Caki2 (cell line): ENCODE data around the gene ZSCAN16. TPM values are rescaled to one million over a fixed set of nuclear protein-coding genes. Genes with fewer than 3 reads are reported as not detected.
A peak's percentile ranks its signal among the peaks of the same experiment; 100 is the strongest.

Experiments
- DNase-seq: peaks from one replicate; pipeline ENCODE4 v3.0.0-alpha.2; 2015; ENCODE audit warnings: low read depth
- in situ Hi-C: cut with HindIII; loops from 2 replicates; pipeline ENCODE4 v1.10.0; 2016; ENCODE audit warnings: low sequenced_read_pairs, low pct_unique_long_range_greater_than_20kb, mixed read lengths
- total RNA-seq: library from RNA; depleted of rRNA; stranded (reverse); fragments of >200 nt; shearing (Covaris generic); gene quantifications from 2 replicates; pipeline ENCODE4 v1.2.3, GENCODE V29; 2014; ENCODE audit warnings: low replicate concordance; rRNA removed

The ZSCAN16 gene
- total RNA-seq, 1 experiment from 2014 or later = 0.88 TPM

DNA sequence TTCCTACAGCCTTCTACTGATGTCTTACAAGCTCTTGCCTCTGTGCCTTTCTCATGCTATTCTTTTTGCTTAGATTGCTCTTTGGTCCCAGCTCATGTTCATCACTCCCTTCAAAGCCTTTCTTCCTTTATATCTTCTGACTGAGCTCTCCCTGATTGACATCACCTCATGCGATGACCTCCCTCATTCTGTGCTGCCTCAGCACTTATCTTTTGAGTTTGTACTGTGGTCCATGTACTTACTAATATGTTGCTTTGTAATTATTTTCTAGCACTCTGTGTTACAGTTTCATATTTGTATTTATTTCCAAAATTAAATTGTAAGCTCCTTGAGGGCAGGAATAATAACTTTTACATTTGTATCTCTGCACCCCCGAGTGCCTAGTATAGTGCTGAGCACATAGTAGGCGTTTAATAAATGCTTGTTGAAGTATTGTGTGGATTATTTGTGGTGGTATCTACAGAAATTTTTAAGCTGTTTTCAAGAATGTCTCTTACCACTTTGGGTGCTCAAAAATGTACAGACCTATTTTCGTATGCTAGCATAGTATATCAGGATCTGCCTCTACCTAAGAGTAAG is 34.7 kb downstream of the ZSCAN16 start:
- in situ Hi-C loops = no loop called here
- no peak for DNase-seq

GRCh38 chr6:28160233-28160632 is 35.8 kb downstream of the ZSCAN16 start:
- DNase-seq = no peak
- in situ Hi-C loops = no loop called here

DNA sequence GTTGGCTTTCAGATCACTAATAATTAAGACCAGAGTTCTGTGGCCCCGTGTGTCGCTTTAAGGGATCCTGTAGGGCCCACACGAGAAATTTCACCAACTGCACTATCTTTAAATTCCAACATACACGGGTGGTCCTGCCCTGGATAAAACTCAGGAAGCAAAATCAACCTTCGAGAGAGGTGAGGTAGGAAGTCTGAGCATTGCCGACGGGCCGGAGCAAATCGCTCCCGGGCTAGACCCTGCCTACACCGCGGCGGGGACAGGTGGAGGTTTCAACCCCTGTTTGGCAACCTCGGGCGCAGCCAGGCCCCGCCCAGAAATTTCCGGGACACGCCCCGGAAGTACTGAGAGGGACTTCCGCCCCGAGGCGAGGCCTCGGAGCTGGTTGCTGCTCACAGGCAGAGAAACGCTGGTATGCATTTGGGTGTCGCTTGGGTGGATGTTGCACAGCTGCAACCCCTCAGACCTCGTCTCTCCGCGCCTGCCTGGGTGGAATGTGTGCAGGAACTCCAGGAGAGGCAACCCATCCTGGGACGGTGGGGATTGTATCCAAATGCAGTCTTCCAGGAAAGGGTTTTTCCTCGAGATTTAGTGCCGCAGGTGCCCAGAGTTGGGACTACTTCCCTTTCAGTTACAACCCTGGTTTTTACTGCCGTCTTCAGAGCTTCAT is 37.1 kb downstream of the ZSCAN16 start:
- in situ Hi-C loops = no loop called here
- DNase-seq = peak; percentile 80

DNA sequence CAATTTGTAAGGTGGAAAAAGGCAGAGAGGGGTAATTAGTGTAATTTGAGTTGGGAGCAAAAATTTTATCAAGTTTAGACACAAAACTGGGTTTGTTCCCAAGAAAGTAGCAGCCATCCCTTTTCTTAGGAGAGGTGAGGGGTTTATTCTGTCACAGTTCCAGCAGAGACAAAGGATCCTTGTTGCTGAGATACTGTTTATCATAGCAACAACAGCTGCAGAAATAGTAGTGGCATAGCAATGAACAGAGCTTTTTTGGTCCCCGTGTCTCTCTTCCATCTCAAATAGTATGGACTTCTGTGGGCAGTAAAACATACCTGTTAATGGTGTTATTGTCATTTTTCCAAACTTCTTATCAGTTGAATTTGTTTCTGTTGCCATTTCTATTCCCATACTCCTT is 41.2 kb downstream of the ZSCAN16 start:
- no peak for DNase-seq
- in situ Hi-C loops = no loop called here

DNA sequence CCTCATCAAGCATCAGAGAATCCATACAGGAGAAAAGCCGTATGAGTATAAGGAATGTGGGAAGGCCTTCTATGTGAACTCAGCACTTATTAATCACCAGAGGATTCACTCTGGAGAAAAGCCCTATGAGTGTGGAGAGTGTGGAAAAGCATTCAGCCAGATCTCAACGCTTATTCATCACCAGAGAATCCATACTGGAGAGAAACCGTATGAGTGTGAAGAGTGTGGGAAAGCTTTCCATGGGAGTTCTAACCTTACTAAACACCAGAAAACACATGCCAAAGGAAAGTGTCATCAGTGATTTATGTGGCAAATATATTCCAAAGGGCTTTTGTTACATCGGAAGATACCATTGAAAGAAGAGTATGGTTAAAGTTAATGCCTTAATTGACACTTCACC is 42.7 kb downstream of the ZSCAN16 start:
- in situ Hi-C loops = no loop called here
- DNase-seq = peak; percentile 30

DNA sequence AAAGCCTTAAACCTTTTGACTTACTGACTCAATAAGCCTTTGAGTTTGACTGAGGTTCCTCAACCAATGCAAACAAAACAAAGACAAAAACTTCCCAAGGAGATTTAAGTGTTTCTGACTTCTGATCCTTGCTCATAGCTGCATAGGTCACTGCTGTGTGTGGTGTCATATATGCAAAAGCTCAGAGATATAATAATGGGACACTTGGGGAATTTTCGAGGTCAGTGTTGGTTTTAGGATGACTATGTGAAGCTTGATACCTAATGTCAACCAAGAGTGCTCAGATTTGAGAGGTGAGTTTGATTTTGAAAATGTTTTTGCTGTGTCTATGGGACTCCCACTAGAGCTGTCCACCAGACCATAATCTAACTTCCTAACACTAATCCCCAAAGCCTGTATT is 43.5 kb downstream of the ZSCAN16 start:
- DNase-seq = no peak
- in situ Hi-C loops = no loop called here

DNA sequence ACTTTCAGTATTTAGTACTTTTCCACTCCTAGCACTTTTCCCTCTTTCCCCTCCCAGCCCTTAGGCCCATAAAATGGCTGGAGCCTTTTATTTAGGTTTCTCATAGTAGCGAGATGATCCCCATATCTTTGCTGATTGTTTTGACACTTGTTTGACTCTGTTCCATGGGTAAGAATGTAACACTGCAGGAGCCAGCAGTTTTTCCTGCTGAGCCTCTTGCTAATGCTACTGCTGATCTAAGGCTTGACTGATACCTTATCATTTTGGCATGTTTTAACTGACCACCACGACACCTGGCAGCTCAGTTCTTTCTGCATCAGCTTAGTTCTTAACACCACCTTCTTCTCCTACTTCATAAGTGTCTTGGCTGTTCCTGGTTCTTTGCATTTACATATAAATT is 46.9 kb downstream of the ZSCAN16 start:
- DNase-seq = no peak

GRCh38 chr6:28172006-28172405 is 47.6 kb downstream of the ZSCAN16 start:
- DNase-seq = no peak
- in situ Hi-C loops = no loop called here

More for the DNA sequence above, 46.9 kb downstream of the ZSCAN16 start:
- in situ Hi-C loops = no loop called here

DNA sequence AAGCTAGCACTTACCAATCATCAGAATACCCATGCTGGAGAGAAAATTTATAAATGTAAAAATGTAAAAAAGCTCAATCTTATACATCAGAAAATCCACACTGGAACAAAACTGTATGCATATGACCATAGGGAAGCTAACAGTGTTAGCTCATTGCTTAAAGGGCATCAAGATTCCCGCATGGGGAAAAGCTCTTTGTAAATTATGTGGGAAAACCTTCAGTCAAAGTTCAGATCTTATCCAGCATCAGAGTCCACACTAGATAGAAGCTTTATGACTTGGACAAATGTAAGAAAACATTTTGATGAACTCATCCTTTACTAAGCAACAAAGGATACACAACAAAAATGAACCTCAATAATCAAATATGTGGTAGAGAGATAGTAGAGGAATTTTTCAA is 52.0 kb downstream of the ZSCAN16 start:
- DNase-seq = no peak
- in situ Hi-C loops = no loop called here

Other genes starting within 250 kb of the ZSCAN16 start
- not detected in 2 replicates for gene OR2B2, start 212.2 kb upstream of the ZSCAN16 start, total RNA-seq
- gene OR2B6, start 167.4 kb upstream of the ZSCAN16 start, total RNA-seq = not detected in 2 replicates
- gene ZNF165, start 44.0 kb upstream of the ZSCAN16 start, total RNA-seq = 2.1 and 2.4 TPM in 2 replicates
- 6.9 TPM in 2 replicates for gene ZKSCAN8, start 17.3 kb downstream of the ZSCAN16 start, total RNA-seq
- gene ZSCAN9, start 100.7 kb downstream of the ZSCAN16 start, total RNA-seq = 11.3 and 17.1 TPM in 2 replicates
- 6.6 and 16.9 TPM in 2 replicates for gene ZKSCAN4, start 127.7 kb downstream of the ZSCAN16 start, total RNA-seq
- gene NKAPL, start 134.7 kb downstream of the ZSCAN16 start, total RNA-seq = not detected in 2 replicates
- 20.0 and 29.9 TPM in 2 replicates for gene ZSCAN26, start 142.5 kb downstream of the ZSCAN16 start, total RNA-seq
- 0.52 TPM in 1 of 2 replicates, not detected in the other for gene PGBD1, start 157.0 kb downstream of the ZSCAN16 start, total RNA-seq
- gene ZSCAN31, start 211.5 kb downstream of the ZSCAN16 start, total RNA-seq = 97.8 and 235 TPM in 2 replicates
- gene ZKSCAN3, start 225.3 kb downstream of the ZSCAN16 start, total RNA-seq = 5.9 and 6.2 TPM in 2 replicates